ENCODE results near the gene TNPO3.

DNA sequence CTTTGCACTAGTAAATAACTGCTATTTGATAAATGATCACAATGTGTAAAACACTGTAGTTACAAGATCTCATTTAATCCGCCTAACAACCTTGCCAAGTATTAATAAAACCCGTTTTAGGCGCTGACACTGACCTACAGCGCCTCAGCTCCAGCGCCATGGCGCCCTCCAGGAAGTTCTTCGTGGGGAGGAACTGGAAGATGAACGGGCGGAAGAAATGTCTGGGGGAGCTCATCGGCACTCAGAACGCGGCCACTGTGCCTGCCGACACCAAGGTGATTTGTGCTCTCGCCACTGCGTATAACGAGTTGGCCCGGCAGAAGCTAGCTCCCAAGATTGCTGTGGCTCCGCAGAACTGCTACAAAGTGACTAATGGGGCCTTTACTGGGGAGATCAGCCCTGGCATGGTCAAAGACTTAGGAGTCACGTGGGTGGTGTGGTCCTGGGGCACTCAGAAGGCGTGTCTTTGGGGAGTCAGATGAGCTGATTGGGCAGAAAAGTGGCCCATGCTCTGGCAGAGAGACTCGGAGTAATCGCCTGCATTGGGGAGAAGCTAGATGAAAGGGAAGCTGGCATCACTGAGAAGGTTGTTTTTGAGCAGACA, 1.1 kb upstream of the TNPO3 start:
- TF ChIP-seq, protein P1, sequence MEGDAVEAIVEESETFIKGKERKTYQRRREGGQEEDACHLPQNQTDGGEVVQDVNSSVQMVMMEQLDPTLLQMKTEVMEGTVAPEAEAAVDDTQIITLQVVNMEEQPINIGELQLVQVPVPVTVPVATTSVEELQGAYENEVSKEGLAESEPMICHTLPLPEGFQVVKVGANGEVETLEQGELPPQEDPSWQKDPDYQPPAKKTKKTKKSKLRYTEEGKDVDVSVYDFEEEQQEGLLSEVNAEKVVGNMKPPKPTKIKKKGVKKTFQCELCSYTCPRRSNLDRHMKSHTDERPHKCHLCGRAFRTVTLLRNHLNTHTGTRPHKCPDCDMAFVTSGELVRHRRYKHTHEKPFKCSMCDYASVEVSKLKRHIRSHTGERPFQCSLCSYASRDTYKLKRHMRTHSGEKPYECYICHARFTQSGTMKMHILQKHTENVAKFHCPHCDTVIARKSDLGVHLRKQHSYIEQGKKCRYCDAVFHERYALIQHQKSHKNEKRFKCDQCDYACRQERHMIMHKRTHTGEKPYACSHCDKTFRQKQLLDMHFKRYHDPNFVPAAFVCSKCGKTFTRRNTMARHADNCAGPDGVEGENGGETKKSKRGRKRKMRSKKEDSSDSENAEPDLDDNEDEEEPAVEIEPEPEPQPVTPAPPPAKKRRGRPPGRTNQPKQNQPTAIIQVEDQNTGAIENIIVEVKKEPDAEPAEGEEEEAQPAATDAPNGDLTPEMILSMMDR (IDR thresholded peaks at IDR 0.05; ENCODE audit: insufficient read depth, low read length, poor library complexity, severe bottlenecking), result no peak
- TF ChIP-seq EZH2phosphoT487 (conservative IDR thresholded peaks at IDR 0.05; ENCODE audit: low read length), result no peak
